Astrocyte (in vitro differentiated cells and primary cell): ENCODE measurements around the gene RPL27A. TPM values are rescaled to one million over a fixed set of nuclear protein-coding genes. Genes with fewer than 3 reads are reported as not detected.

ENCODE experiments used
- DNase-seq: peaks from one replicate; pipeline ENCODE4 v3.0.0-alpha.2; 2010; ENCODE audit warnings: low read depth
- FAIRE-seq: peaks from 2 replicates; lab custom pipeline; 2011; peaks lifted over from hg19 to GRCh38; lab: Jason Lieb, UNC
- H2AFZ ChIP-seq: 2 replicates; pipeline ENCODE4 v1.6.0; 2012; ENCODE audit warnings: low read depth, low read length, inconsistent platforms
- H3K27ac ChIP-seq: 2 replicates; pipeline ENCODE4 v1.5.1; 2011; ENCODE audit warnings: low read depth, low read length, inconsistent platforms
- H3K27me3 ChIP-seq: 2 replicates; pipeline ENCODE4 v1.6.0; 2011; ENCODE audit warnings: low read length, inconsistent platforms; ENCODE audit not compliant: insufficient read depth
- H3K36me3 ChIP-seq: 2 replicates; pipeline ENCODE4 v1.5.1; 2011; ENCODE audit warnings: low read length, inconsistent platforms; ENCODE audit not compliant: insufficient read depth
- H3K4me1 ChIP-seq: 2 replicates; pipeline ENCODE4 v1.5.1; 2011; ENCODE audit warnings: low read length, inconsistent platforms; ENCODE audit not compliant: insufficient read depth
- H3K4me2 ChIP-seq: 2 replicates; pipeline ENCODE4 v1.6.0; 2012; ENCODE audit warnings: low read length, inconsistent platforms
- H3K4me3 ChIP-seq: 2 replicates; pipeline ENCODE4 v1.5.1; 2011; ENCODE audit warnings: low read depth, mild to moderate bottlenecking, low read length, inconsistent platforms; ENCODE audit not compliant: insufficient read depth
- H3K79me2 ChIP-seq: 2 replicates; pipeline ENCODE4 v1.6.0; 2012; ENCODE audit warnings: mild to moderate bottlenecking, low read length, inconsistent platforms; ENCODE audit not compliant: insufficient read depth
- H3K9ac ChIP-seq: 2 replicates; pipeline ENCODE4 v1.6.0; 2012; ENCODE audit warnings: mild to moderate bottlenecking, low read length, inconsistent platforms
- H3K9me3 ChIP-seq: 2 replicates; pipeline ENCODE4 v1.5.1; 2012; ENCODE audit warnings: low read depth, mild to moderate bottlenecking, low read length, inconsistent platforms; ENCODE audit not compliant: insufficient read depth
- H4K20me1 ChIP-seq: 2 replicates; pipeline ENCODE4 v1.6.0; 2012; ENCODE audit warnings: low read length, inconsistent platforms; ENCODE audit not compliant: insufficient read depth
- H3K27ac Mint-ChIP-seq: one replicate; pipeline ENCODE4 v1.8.0; 2021; ENCODE audit warnings: mild to moderate bottlenecking, mixed read lengths; ENCODE audit not compliant: unreplicated experiment
- H3K27me3 Mint-ChIP-seq: one replicate; pipeline ENCODE4 v1.8.0; 2021; ENCODE audit warnings: low read depth, mixed read lengths; ENCODE audit not compliant: unreplicated experiment
- H3K36me3 Mint-ChIP-seq: one replicate; pipeline ENCODE4 v1.8.0; 2021; ENCODE audit warnings: low read depth, mixed read lengths; ENCODE audit not compliant: unreplicated experiment
- H3K4me1 Mint-ChIP-seq: one replicate; pipeline ENCODE4 v1.8.0; 2021; ENCODE audit warnings: low read depth, mixed read lengths; ENCODE audit not compliant: unreplicated experiment
- H3K4me3 Mint-ChIP-seq: one replicate; pipeline ENCODE4 v1.8.0; 2021; ENCODE audit warnings: mild to moderate bottlenecking, moderate library complexity, mixed read lengths; ENCODE audit not compliant: unreplicated experiment
- H3K9me3 Mint-ChIP-seq: one replicate; pipeline ENCODE4 v1.8.0; 2021; ENCODE audit warnings: mild to moderate bottlenecking, mixed read lengths; ENCODE audit not compliant: unreplicated experiment
- EZH2 ChIP-seq: IDR thresholded peaks from 2 replicates; pipeline ENCODE4 v1.6.1; 2012; ENCODE audit warnings: mild to moderate bottlenecking, low read length, inconsistent platforms; ENCODE audit not compliant: insufficient read depth
- total RNA-seq: library from RNA; stranded (reverse); gene quantifications from 2 replicates; pipeline ENCODE4 v1.2.1, GENCODE V29; 2021
- TF ChIP-seq, protein P1 (sequence below): IDR thresholded peaks from 2 replicates; pipeline ENCODE4 v1.5.1; 2011; ENCODE audit warnings: low read depth, mild to moderate bottlenecking, inconsistent platforms, low read length, moderate library complexity; ENCODE audit not compliant: insufficient read depth

The RPL27A gene
- total RNA-seq, 1 donor from 2014 or later, result 682 TPM

DNA sequence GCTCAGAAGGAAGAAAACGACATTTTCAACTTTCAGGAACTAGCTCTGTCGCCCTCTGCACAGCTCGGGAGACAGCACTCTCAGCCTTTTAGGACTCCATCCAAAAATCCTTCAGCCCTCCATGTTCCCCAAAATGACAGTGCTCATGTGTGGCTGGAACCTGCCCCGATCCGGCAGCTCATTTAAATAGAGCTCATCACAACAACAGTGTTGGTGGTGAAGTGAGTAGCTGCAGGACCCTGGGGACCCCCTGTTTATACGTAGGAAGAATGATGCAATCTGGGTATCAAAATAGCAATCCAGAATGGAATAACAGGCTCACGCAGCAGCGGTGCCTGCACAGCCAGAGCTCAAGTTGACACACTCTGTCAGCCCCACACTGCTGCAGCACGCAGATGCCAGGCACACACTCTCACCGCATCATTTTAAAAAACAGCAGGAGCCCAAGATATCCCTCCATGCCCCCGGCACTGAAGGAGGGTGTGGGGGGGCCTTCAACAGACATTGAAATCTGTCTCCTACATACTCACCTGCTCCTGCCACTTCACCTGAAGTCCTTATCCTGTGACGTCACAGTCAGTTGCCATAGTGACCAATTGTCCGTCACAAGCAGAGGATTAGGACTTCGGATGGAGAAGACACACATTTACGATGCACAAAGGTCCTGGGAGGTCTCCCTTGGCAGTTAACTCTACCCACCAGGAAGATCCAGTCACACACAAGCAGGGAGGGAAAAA, 24.1 kb upstream of the RPL27A start:
- FAIRE-seq (no peak), DNase-seq (no peak)
- no peaks in the 10 kb centered on the region for H3K79me2 ChIP-seq

DNA sequence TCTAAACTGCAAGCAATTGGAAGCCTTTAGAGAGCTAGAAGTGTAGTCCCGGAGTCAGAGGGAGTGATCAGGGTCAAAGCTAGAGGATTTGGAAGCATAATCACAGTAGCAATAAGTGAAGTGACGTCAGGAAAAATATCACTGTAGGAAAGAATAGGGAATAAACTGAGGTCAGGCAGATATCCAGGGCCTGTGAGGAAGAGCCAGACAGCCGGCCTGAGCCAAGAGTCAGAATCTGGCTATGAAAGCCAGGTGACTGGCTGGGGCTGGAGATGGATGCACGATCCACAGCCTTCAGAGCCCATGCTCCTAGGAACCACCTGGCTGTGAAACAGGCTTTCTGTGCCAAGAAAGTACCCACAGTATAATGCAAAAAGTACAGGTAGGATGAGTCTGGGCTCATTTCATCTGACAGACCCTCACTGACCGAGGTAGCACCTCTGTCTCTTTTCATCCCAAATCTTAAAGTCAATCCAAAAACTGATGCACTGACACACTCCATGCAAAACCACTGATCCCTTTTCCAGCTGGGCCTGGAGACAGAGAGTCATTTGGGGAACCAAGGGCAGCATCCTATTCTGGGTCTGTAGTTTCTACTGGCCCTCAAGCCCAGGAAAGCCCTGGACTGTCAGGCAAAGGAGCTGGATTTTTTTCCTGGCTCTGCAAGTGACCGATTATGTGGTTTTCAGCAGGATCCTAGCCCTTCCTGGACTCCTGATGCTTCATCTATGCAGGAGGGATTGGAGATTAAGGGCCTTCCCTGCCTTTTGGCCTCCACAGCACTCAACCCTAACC, 21.4 kb upstream of the RPL27A start:
- Mint-ChIP-seq H3K27ac (no peak overlapping the region), H3K4me3 (no peak overlapping the region)

More for the DNA sequence above, 24.1 kb upstream of the RPL27A start:
- peak overlapping the region; percentile 55 for H3K27ac Mint-ChIP-seq
- H3K27me3 Mint-ChIP-seq, result peaks cover 3% of the 10 kb centered on the region
- TF ChIP-seq EZH2, result no peak
- TF ChIP-seq, protein P1, sequence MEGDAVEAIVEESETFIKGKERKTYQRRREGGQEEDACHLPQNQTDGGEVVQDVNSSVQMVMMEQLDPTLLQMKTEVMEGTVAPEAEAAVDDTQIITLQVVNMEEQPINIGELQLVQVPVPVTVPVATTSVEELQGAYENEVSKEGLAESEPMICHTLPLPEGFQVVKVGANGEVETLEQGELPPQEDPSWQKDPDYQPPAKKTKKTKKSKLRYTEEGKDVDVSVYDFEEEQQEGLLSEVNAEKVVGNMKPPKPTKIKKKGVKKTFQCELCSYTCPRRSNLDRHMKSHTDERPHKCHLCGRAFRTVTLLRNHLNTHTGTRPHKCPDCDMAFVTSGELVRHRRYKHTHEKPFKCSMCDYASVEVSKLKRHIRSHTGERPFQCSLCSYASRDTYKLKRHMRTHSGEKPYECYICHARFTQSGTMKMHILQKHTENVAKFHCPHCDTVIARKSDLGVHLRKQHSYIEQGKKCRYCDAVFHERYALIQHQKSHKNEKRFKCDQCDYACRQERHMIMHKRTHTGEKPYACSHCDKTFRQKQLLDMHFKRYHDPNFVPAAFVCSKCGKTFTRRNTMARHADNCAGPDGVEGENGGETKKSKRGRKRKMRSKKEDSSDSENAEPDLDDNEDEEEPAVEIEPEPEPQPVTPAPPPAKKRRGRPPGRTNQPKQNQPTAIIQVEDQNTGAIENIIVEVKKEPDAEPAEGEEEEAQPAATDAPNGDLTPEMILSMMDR, result no peak
- Histone ChIP-seq H3K4me3 (no peak overlapping the region), H3K4me1 (no peaks in the 10 kb centered on the region), H3K27ac (no peak overlapping the region), H3K9ac (no peak overlapping the region), H3K9me3 (no peaks in the 10 kb centered on the region), H2AFZ (no peak overlapping the region), H3K36me3 (no peaks in the 10 kb centered on the region), H4K20me1 (no peaks in the 10 kb centered on the region), H3K27me3 (no peaks in the 10 kb centered on the region), H3K4me2 (no peak overlapping the region)
- H3K36me3 Mint-ChIP-seq, result peaks cover 14% of the 10 kb centered on the region
- no peak overlapping the region for H3K4me3 Mint-ChIP-seq
- no peaks in the 10 kb centered on the region for H3K4me1 Mint-ChIP-seq
- peaks cover 4% of the 10 kb centered on the region for H3K9me3 Mint-ChIP-seq

More for the DNA sequence above, 21.4 kb upstream of the RPL27A start:
- TF ChIP-seq, protein P1, result no peak
- no peak for TF ChIP-seq EZH2
- no peaks in the 10 kb centered on the region for H3K9me3 Mint-ChIP-seq
- H3K27me3 Mint-ChIP-seq, result peaks cover 3% of the 10 kb centered on the region
- Histone ChIP-seq H3K36me3 (no peaks in the 10 kb centered on the region), H3K27me3 (no peaks in the 10 kb centered on the region), H3K4me3 (no peak overlapping the region), H4K20me1 (no peaks in the 10 kb centered on the region), H3K4me2 (no peak overlapping the region), H3K27ac (no peak overlapping the region), H3K9ac (no peak overlapping the region), H3K4me1 (no peaks in the 10 kb centered on the region), H3K79me2 (no peaks in the 10 kb centered on the region), H2AFZ (no peak overlapping the region), H3K9me3 (no peaks in the 10 kb centered on the region)
- DNase-seq (no peak), FAIRE-seq (no peak)
- H3K36me3 Mint-ChIP-seq, result peaks cover 15% of the 10 kb centered on the region
- no peaks in the 10 kb centered on the region for H3K4me1 Mint-ChIP-seq
